H1 (cell line): ENCODE measurements around the gene NEUROD6. TPM values are rescaled to one million over a fixed set of nuclear protein-coding genes. Genes with fewer than 3 reads are reported as not detected.
A peak's percentile ranks its signal among the peaks of the same experiment; 100 is the strongest.

Experiments used
- CTCF ChIA-PET: fragments of 300-600 bp; sonication (Branson Sonifier 250); formaldehyde crosslinking; loops from one replicate; lab custom pipeline; 2021; ENCODE audit not compliant: partially characterized antibody; lab: Charles Lee
- POLR2A ChIA-PET: fragments of 300-600 bp; sonication (Branson Sonifier 250); formaldehyde crosslinking; loops from one replicate; lab custom pipeline; 2021; ENCODE audit warnings: inconsistent platforms; ENCODE audit not compliant: partially characterized antibody; lab: Charles Lee
- DNase-seq, 2 experiments: peaks; one replicate each; pipeline versions ENCODE4 v3.0.0 to v3.0.0-alpha.2; 2010 to 2022; ENCODE audit warnings: low spot score in 2 of 2, low read depth in 1 of 2, mixed read lengths in 1 of 2
- FAIRE-seq: peaks from 2 replicates; lab custom pipeline; 2011; peaks lifted over from hg19 to GRCh38; lab: Jason Lieb, UNC
- H2AFZ ChIP-seq: 2 replicates; pipeline ENCODE4 v1.8.1; 2012; ENCODE audit warnings: low read length, inconsistent platforms
- H2AK5ac ChIP-seq: 2 replicates; pipeline ENCODE4 v1.6.1; 2013; ENCODE audit warnings: low read depth, low read length
- H2BK120ac ChIP-seq: replicated peaks from 2 replicates; pipeline ENCODE3; 2013; ENCODE audit warnings: low read depth, low read length, inconsistent platforms
- H2BK12ac ChIP-seq: 2 replicates; pipeline ENCODE4 v1.6.1; 2013; ENCODE audit warnings: low read depth, low read length
- H2BK15ac ChIP-seq: 2 replicates; pipeline ENCODE4 v1.6.1; 2013; ENCODE audit warnings: low read length
- H2BK20ac ChIP-seq: 2 replicates; pipeline ENCODE4 v1.6.1; 2013; ENCODE audit warnings: low read length
- H2BK5ac ChIP-seq: 2 replicates; pipeline ENCODE4 v1.6.1; 2013; ENCODE audit warnings: low read depth, low read length
- H3K14ac ChIP-seq: 2 replicates; pipeline ENCODE4 v1.6.1; 2013; ENCODE audit warnings: inconsistent platforms; ENCODE audit not compliant: insufficient read length
- H3K18ac ChIP-seq: 2 replicates; pipeline ENCODE4 v1.6.1; 2013; ENCODE audit warnings: low read length; ENCODE audit errors: extremely low read depth
- H3K23ac ChIP-seq: 2 replicates; pipeline ENCODE4 v1.6.1; 2013; ENCODE audit warnings: inconsistent platforms; ENCODE audit not compliant: insufficient read length
- H3K23me2 ChIP-seq: 2 replicates; pipeline ENCODE4 v1.6.1; 2013; ENCODE audit warnings: low read depth, low read length
- H3K27ac ChIP-seq: 2 replicates; pipeline ENCODE4 v1.6.1; 2011; ENCODE audit warnings: low read depth, low read length, inconsistent platforms
- H3K27me3 ChIP-seq, 4 experiments: replicated peaks in 1 of 4; 1 replicate in 1 of 4; 2 replicates in 3 of 4; pipeline versions ENCODE4 v1.6.1 to v1.8.1; 2011 to 2013; ENCODE audit warnings: low read length in 3 of 4, mild to moderate bottlenecking in 3 of 4, inconsistent platforms in 2 of 4, mixed read lengths in 2 of 4, moderate library complexity in 1 of 4; ENCODE audit not compliant: control insufficient read depth in 3 of 4, insufficient read depth in 3 of 4; ENCODE audit errors: extremely low read depth in 1 of 4
- H3K36me3 ChIP-seq, 4 experiments: 2 replicates each; pipeline versions ENCODE4 v1.6.1 to v1.8.1; 2011 to 2013; ENCODE audit warnings: mild to moderate bottlenecking in 4 of 4, low read length in 3 of 4, moderate library complexity in 2 of 4, control low read depth in 1 of 4, inconsistent platforms in 1 of 4; ENCODE audit not compliant: insufficient read depth in 4 of 4, control insufficient read depth in 2 of 4
- H3K4ac ChIP-seq: replicated peaks from 2 replicates; pipeline ENCODE3; 2013; ENCODE audit warnings: low read length, low read depth, mixed read lengths, inconsistent platforms; ENCODE audit not compliant: insufficient read length
- H3K4me1 ChIP-seq, 4 experiments: replicated peaks in 1 of 4; 1 replicate in 1 of 4; 2 replicates in 3 of 4; pipeline versions ENCODE4 v1.6.1 to v1.8.1; 2011 to 2013; ENCODE audit warnings: low read length in 3 of 4, inconsistent platforms in 2 of 4, mixed read lengths in 1 of 4; ENCODE audit not compliant: insufficient read depth in 4 of 4, control insufficient read depth in 3 of 4
- H3K4me2 ChIP-seq, 2 experiments: 2 replicates each; pipeline versions ENCODE4 v1.6.1 to v1.8.1; 2011 to 2013; ENCODE audit warnings: low read depth in 2 of 2, low read length in 2 of 2, control low read depth in 1 of 2, inconsistent platforms in 1 of 2, mild to moderate bottlenecking in 1 of 2; ENCODE audit not compliant: insufficient read depth in 1 of 2
- H3K4me3 ChIP-seq, 4 experiments: fragments of 200-600, 300-600 bp in 1 of 4; sonication (generic), shearing (Covaris generic), sonication (Bioruptor Twin) in 1 of 4; 2 replicates each; pipeline versions ENCODE4 v1.5.1 to v1.8.1; 2011 to 2016; ENCODE audit warnings: low read length in 4 of 4, low read depth in 3 of 4, control low read depth in 2 of 4, inconsistent platforms in 2 of 4, mild to moderate bottlenecking in 2 of 4, mixed read lengths in 1 of 4, moderate library complexity in 1 of 4; ENCODE audit not compliant: insufficient read depth in 2 of 4; ENCODE audit errors: extremely low read depth in 1 of 4
- H3K56ac ChIP-seq: replicated peaks from 2 replicates; pipeline ENCODE3; 2013; ENCODE audit warnings: low read depth, mild to moderate bottlenecking, mixed read lengths, low read length, inconsistent platforms; ENCODE audit not compliant: insufficient read length
- H3K79me1 ChIP-seq: 2 replicates; pipeline ENCODE4 v1.6.1; 2013; ENCODE audit warnings: low read depth, low read length, control low read depth
- H3K79me2 ChIP-seq, 2 experiments: 2 replicates each; pipeline versions ENCODE4 v1.6.1 to v1.8.1; 2012 to 2013; ENCODE audit warnings: low read length in 2 of 2, mild to moderate bottlenecking in 2 of 2, inconsistent platforms in 1 of 2; ENCODE audit not compliant: insufficient read depth in 2 of 2, control insufficient read depth in 1 of 2
- H3K9ac ChIP-seq, 4 experiments: replicated peaks in 1 of 4; 1 replicate in 1 of 4; 2 replicates in 3 of 4; pipeline versions ENCODE4 v1.6.1 to v1.8.1; 2011 to 2013; ENCODE audit warnings: low read depth in 3 of 4, low read length in 3 of 4, control low read depth in 2 of 4, mild to moderate bottlenecking in 2 of 4, moderate library complexity in 2 of 4, inconsistent platforms in 1 of 4; ENCODE audit errors: extremely low read depth in 1 of 4
- H3K9me3 ChIP-seq, 2 experiments: 2 replicates each; pipeline versions ENCODE4 v1.6.1 to v1.8.1; 2012 to 2013; ENCODE audit warnings: mild to moderate bottlenecking in 2 of 2, moderate library complexity in 2 of 2, control low read depth in 1 of 2, inconsistent platforms in 1 of 2, low read depth in 1 of 2, low read length in 1 of 2, mixed read lengths in 1 of 2; ENCODE audit not compliant: insufficient read depth in 2 of 2
- H4K20me1 ChIP-seq, 2 experiments: replicated peaks in 1 of 2; 2 replicates each; pipeline versions ENCODE3 to v1.8.1; 2011 to 2013; ENCODE audit warnings: inconsistent platforms in 2 of 2, low read length in 2 of 2, mild to moderate bottlenecking in 1 of 2; ENCODE audit not compliant: insufficient read depth in 2 of 2, control insufficient read depth in 1 of 2
- H4K5ac ChIP-seq: 2 replicates; pipeline ENCODE4 v1.6.1; 2013; ENCODE audit warnings: low read length, low read depth, mixed read lengths, inconsistent platforms; ENCODE audit not compliant: insufficient read length
- H4K8ac ChIP-seq: 2 replicates; pipeline ENCODE4 v1.8.0; 2013; ENCODE audit warnings: mild to moderate bottlenecking, moderate library complexity, low read length, inconsistent platforms; ENCODE audit not compliant: insufficient read depth; ENCODE audit errors: extremely low read depth
- H4K91ac ChIP-seq: replicated peaks from 2 replicates; pipeline ENCODE3; 2013; ENCODE audit warnings: low read length, mixed read lengths, inconsistent platforms; ENCODE audit not compliant: insufficient read length
- POLR2AphosphoS5 ChIP-seq: IDR thresholded peaks from 2 replicates; pipeline ENCODE4 v1.6.1; 2011; ENCODE audit warnings: low read depth, low read length
- TBP ChIP-seq: IDR thresholded peaks from 2 replicates; pipeline ENCODE4 v1.6.1; 2011; ENCODE audit warnings: low read depth, low read length, improper control_type of control experiment
- WGBS, 2 experiments: shearing (Covaris generic) in 1 of 2; methylation state at CpG; one replicate each; pipeline versions ENCODE4 v1.1.6 to v1.1.7; 2013 to 2015; ENCODE audit warnings: low lambda C conversion rate in 2 of 2, mixed read lengths in 2 of 2, inconsistent platforms in 1 of 2, low coverage in 1 of 2, missing lambda C conversion rate in 1 of 2; ENCODE audit not compliant: insufficient replicate concordance in 2 of 2, insufficient coverage in 1 of 2, insufficient read length in 1 of 2; ENCODE audit errors: extremely low coverage in 1 of 2, missing lambda C conversion rate in 1 of 2; 5-methylcytosine and 5-hydroxymethylcytosine counted together
- polyA plus RNA-seq, 7 experiments: library from polyadenylated mRNA; depleted of rRNA in 3 of 7; stranded (reverse) in 5 of 7; unstranded in 2 of 7; fragments of >200 nt in 5 of 7; fragments of 200-250 nt in 2 of 7; gene quantifications; 1 replicate in 5 of 7; 2 replicates in 1 of 7; 4 replicates in 1 of 7; pipeline versions ENCODE4 v1.2.1 to v1.2.3, GENCODE V29; 2011 to 2013; ENCODE audit warnings: missing spikeins in 2 of 7, mixed read lengths in 2 of 7
- total RNA-seq: library from RNA; stranded (reverse); fragmentation: NEBNext Ultra II Directional; extraction: Animal tissue kit (Norgen Biotek cat#: 25700); gene quantifications from 2 replicates; pipeline ENCODE4 v1.2.1, GENCODE V29; 2021

The NEUROD6 gene
- total and polyA plus RNA-seq, 2 of the 8 experiments (the other 6 are each of a cell fraction or from before 2014, with no cell fraction given): not detected

DNA sequence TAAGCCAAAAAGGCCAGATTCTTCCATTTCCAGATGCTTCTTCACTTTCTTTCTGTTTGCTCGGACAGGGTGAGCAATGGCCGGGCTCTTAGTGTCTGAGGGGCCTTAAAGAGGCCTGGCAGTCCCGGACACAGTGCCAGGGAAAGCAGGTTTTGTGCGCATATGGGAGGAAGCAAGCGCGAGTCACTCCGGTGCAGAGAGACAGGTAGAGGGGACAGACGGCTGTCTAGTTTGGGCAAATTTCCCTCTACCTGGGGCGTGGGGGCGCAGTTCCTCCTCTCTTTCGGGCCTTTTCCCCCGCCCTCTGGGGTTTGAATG lies 4.7 kb downstream of the NEUROD6 start:
- peak overlapping the region; percentile 31; the same call in 1 of the 2 replicates for H4K8ac ChIP-seq
- no peak overlapping the region for H4K91ac ChIP-seq
- H3K4ac ChIP-seq: no peak overlapping the region
- H2AK5ac ChIP-seq: no peak overlapping the region
- H2BK5ac ChIP-seq: no peak overlapping the region
- POLR2A ChIA-PET: no interaction called here
- no peak overlapping the region for H3K27ac ChIP-seq
- H3K4me3 ChIP-seq: peak overlapping the region; percentile 37 to 63 (median 52)
- no peak overlapping the region for H2BK20ac ChIP-seq
- H4K20me1 ChIP-seq: no peaks in the 10 kb centered on the region
- no peaks in the 10 kb centered on the region for H3K36me3 ChIP-seq
- H2AFZ ChIP-seq: peak overlapping the region; percentile 95; the same call in 1 of the 2 replicates
- peaks cover 6% of the 10 kb centered on the region for H3K23me2 ChIP-seq
- H3K4me1 ChIP-seq: no peaks in the 10 kb centered on the region
- H2BK120ac ChIP-seq: no peak overlapping the region
- peak overlapping the region; percentile 44 to 89 for H3K4me2 ChIP-seq
- no peaks in the 10 kb centered on the region for H3K79me2 ChIP-seq
- CTCF ChIA-PET: interaction anchor here (0.7 to 3.6 kb wide), 23 partner anchors 10 to 309 kb away, joined by 3 to 39 read pairs (median 4); no protein-coding TSS in a partner anchor
- no peak overlapping the region for H2BK15ac ChIP-seq
- H3K79me1 ChIP-seq: no peaks in the 10 kb centered on the region
- H2BK12ac ChIP-seq: no peak overlapping the region
- no peak for TF ChIP-seq POLR2AphosphoS5
- TF ChIP-seq TBP: 0 out of 2 replicates have a peak, but pooled peaks have one; percentile 22
- TF ChIP-seq, all 59 proteins: peak for 1
- WGBS, 2 experiments: 20% methylated on average over 10 of the region's 12 CpGs; no CpG with 5 or more reads in 1 of the 2 experiments
- no peak overlapping the region for H3K9ac ChIP-seq
- H3K18ac ChIP-seq: no peak overlapping the region
- H3K23ac ChIP-seq: no peak overlapping the region
- no peak overlapping the region for H3K56ac ChIP-seq
- no peak overlapping the region for H3K14ac ChIP-seq
- peaks cover 7 to 30% (median 18%) of the 10 kb centered on the region in 4 experiments; a peak in 6 of 7 replicates for H3K27me3 ChIP-seq
- no peak for DNase-seq
- no peak for FAIRE-seq
- H4K5ac ChIP-seq: no peak overlapping the region
- no peaks in the 10 kb centered on the region for H3K9me3 ChIP-seq
